Measurements from ENCODE around the gene VRK1.

Gene VRK1

GRCh38 chr14:96929950-96930349 is 132.8 kb downstream of the VRK1 start:
- no peak for DNase-seq

GRCh38 chr14:96930526-96930925 is 133.3 kb downstream of the VRK1 start:
- DNase-seq, result no peak

Measured in activated CD4-positive, alpha-beta T cell treated with anti-CD3 and anti-CD28 coated beads, Interleukin-2, amount 50 U/mL, for 4 hours (primary cell).